HepG2 (cell line): ENCODE measurements around the gene CELF6. TPM values are rescaled to one million over a fixed set of nuclear protein-coding genes. Genes with fewer than 3 reads are reported as not detected.

ENCODE experiments used
- ATAC-seq: fragments of 200-7000 bp; cut with Tn5 transposase; 3 replicates; pipeline ENCODE4 v1.9.1; 2020; ENCODE audit warnings: mild to moderate bottlenecking, moderate library complexity
- BruUV-seq: library from RNA; stranded (reverse); fragments of 400-500 nt; replicated peaks from 2 replicates; lab custom pipeline; 2021; lab: Mats Ljungman, UMichigan
- CTCF ChIA-PET: fragments of 300-600 bp; formaldehyde crosslinking; extraction: SDS; loops from one replicate; lab custom pipeline; 2021; ENCODE audit warnings: low total read pairs, inconsistent platforms, low intra/inter-chr PET ratio; lab: Yijun Ruan, JAX
- POLR2A ChIA-PET: fragments of 350-600 bp; sonication (Branson Sonifier 250); formaldehyde crosslinking; loops from one replicate; lab custom pipeline; 2020; ENCODE audit warnings: antibody characterized with exemption, inconsistent platforms; lab: Yijun Ruan, JAX
- DNase-seq: peaks from one replicate; pipeline ENCODE4 v3.0.0-alpha.2; 2015; ENCODE audit warnings: low spot score
- FAIRE-seq: peaks from 3 replicates; lab custom pipeline; 2011; peaks lifted over from hg19 to GRCh38; lab: Jason Lieb, UNC
- H2AFZ ChIP-seq: one replicate; pipeline ENCODE4 v1.6.1; 2011; ENCODE audit warnings: low read length, inconsistent platforms
- H3K27ac ChIP-seq: fragments of 300-600 bp; 3 replicates; pipeline ENCODE4 v1.8.0; 2011; ENCODE audit warnings: mixed run types, mild to moderate bottlenecking, mixed read lengths, low read length, inconsistent platforms; ENCODE audit not compliant: insufficient read depth; ENCODE audit errors: extremely low read length
- H3K27me3 ChIP-seq, 2 experiments: fragments of 200-600 bp in 1 of 2; 2 replicates in 1 of 2; 3 replicates in 1 of 2; pipeline versions ENCODE4 v1.6.0 to v1.8.0; 2011; ENCODE audit warnings: low read length in 2 of 2, mild to moderate bottlenecking in 2 of 2, moderate library complexity in 2 of 2, inconsistent platforms in 1 of 2; ENCODE audit not compliant: insufficient read depth in 2 of 2, control insufficient read depth in 1 of 2
- H3K36me3 ChIP-seq, 2 experiments: fragments of 200-600 bp in 1 of 2; replicated peaks in 1 of 2; 2 replicates in 1 of 2; 3 replicates in 1 of 2; pipeline versions ENCODE4 v1.5.1 to v1.8.0; 2011; ENCODE audit warnings: low read length in 2 of 2, inconsistent platforms in 1 of 2; ENCODE audit not compliant: insufficient read depth in 2 of 2, control insufficient read depth in 1 of 2
- H3K4me1 ChIP-seq: 2 replicates; pipeline ENCODE4 v1.5.1; 2012; ENCODE audit warnings: low read length, inconsistent platforms; ENCODE audit not compliant: insufficient read depth
- H3K4me2 ChIP-seq: 2 replicates; pipeline ENCODE4 v1.6.0; 2011; ENCODE audit warnings: low read depth, low read length, inconsistent platforms
- H3K4me3 ChIP-seq, 3 experiments: fragments of 200-600 bp in 1 of 3; sonication (generic), shearing (Covaris generic) in 1 of 3; replicated peaks in 1 of 3; 2 replicates each; pipeline ENCODE4 v1.5.1; 2011 to 2016; ENCODE audit warnings: low read length in 3 of 3, inconsistent platforms in 2 of 3, low read depth in 2 of 3, mild to moderate bottlenecking in 2 of 3, control low read depth in 1 of 3, mixed read lengths in 1 of 3; ENCODE audit not compliant: insufficient read depth in 1 of 3
- H3K79me2 ChIP-seq: one replicate; pipeline ENCODE4 v1.6.1; 2011; ENCODE audit warnings: low read length, inconsistent platforms; ENCODE audit not compliant: insufficient read depth
- H3K9ac ChIP-seq: 2 replicates; pipeline ENCODE4 v1.6.0; 2011; ENCODE audit warnings: mild to moderate bottlenecking, low read depth, low read length, inconsistent platforms; ENCODE audit not compliant: insufficient read depth
- H3K9me3 ChIP-seq: 2 replicates; pipeline ENCODE4 v1.5.1; 2012; ENCODE audit warnings: mild to moderate bottlenecking, low read length
- H4K20me1 ChIP-seq: 2 replicates; pipeline ENCODE4 v1.6.0; 2011; ENCODE audit warnings: inconsistent platforms, mild to moderate bottlenecking, low read length, moderate library complexity; ENCODE audit not compliant: insufficient read depth
- ATF6 ChIP-seq: sonication (generic); formaldehyde crosslinking; conservative IDR thresholded peaks from 2 replicates; pipeline ENCODE4 v1.4.0; 2020; ENCODE audit warnings: missing genetic modification reagents
- GTF3A ChIP-seq: sonication (generic); formaldehyde crosslinking; conservative IDR thresholded peaks from 2 replicates; pipeline ENCODE4 v1.4.0; 2020; ENCODE audit warnings: mild to moderate bottlenecking, missing genetic modification reagents
- IRF2 ChIP-seq: IDR thresholded peaks from 2 replicates; pipeline ENCODE4 v1.6.1; 2018; ENCODE audit warnings: missing genetic modification reagents, missing compliant biosample characterization
- MLLT10 ChIP-seq: sonication (generic); formaldehyde crosslinking; IDR thresholded peaks from 2 replicates; pipeline ENCODE4 v1.4.0; 2020; ENCODE audit warnings: missing genetic modification reagents
- NFIC ChIP-seq: IDR thresholded peaks from 2 replicates; pipeline ENCODE4 v1.6.1; 2012; ENCODE audit warnings: mild to moderate bottlenecking, low read length, inconsistent platforms
- PCBP2 ChIP-seq: fragments of 200-400 bp; formaldehyde crosslinking; optimal IDR thresholded peaks from 2 replicates; pipeline ENCODE3; 2018; ENCODE audit warnings: low read length, low read depth; ENCODE audit not compliant: poor library complexity, severe bottlenecking
- RELA ChIP-seq: sonication (generic); formaldehyde crosslinking; IDR thresholded peaks from 2 replicates; pipeline ENCODE4 v1.4.0; 2020; ENCODE audit warnings: missing genetic modification reagents
- TFDP2 ChIP-seq: sonication (generic); formaldehyde crosslinking; IDR thresholded peaks from 2 replicates; pipeline ENCODE4 v1.4.0; 2020; ENCODE audit warnings: missing genetic modification reagents
- YEATS4 ChIP-seq: sonication (generic); formaldehyde crosslinking; IDR thresholded peaks from 2 replicates; pipeline ENCODE4 v1.4.0; 2020; ENCODE audit warnings: missing genetic modification reagents, borderline replicate concordance
- ZFP36L2 ChIP-seq: sonication (generic); formaldehyde crosslinking; IDR thresholded peaks from 2 replicates; pipeline ENCODE4 v1.4.0; 2020; ENCODE audit warnings: missing genetic modification reagents
- ZNF460 ChIP-seq: sonication (generic); formaldehyde crosslinking; IDR thresholded peaks from 2 replicates; pipeline ENCODE4 v1.5.1; 2020; ENCODE audit warnings: missing genetic modification reagents, mild to moderate bottlenecking, borderline replicate concordance
- ZSCAN25 ChIP-seq: sonication (generic); formaldehyde crosslinking; IDR thresholded peaks from 2 replicates; pipeline ENCODE4 v1.8.0; 2022; ENCODE audit warnings: mild to moderate bottlenecking, missing genetic modification reagents
- WGBS: methylation state at CpG from one replicate; pipeline ENCODE4 v1.1.6; 2017; ENCODE audit warnings: low lambda C conversion rate; 5-methylcytosine and 5-hydroxymethylcytosine counted together
- in situ Hi-C: cut with HindIII; loops from 2 replicates; pipeline ENCODE4 v1.10.0; 2017; ENCODE audit warnings: low pct_unique_long_range_greater_than_20kb; ENCODE audit not compliant: extremely low pct_ligation_motif_present
- intact Hi-C: fragments of 100-400 bp; cut with micrococcal nuclease; formaldehyde crosslinking; loops from one replicate; pipeline ENCODE4 v1.10.0; 2022; ENCODE audit not compliant: unreplicated experiment
- polyA plus RNA-seq, 8 experiments: library from polyadenylated mRNA; depleted of rRNA in 3 of 8; stranded (reverse) in 7 of 8; unstranded in 1 of 8; fragments of >200 nt; fragmentation: Illumina TruSeq in 4 of 8; extraction: Trizol in 4 of 8; gene quantifications; 2 replicates each; pipeline versions ENCODE4 v1.2.1 to v1.2.3, GENCODE V29; 2011 to 2016; ENCODE audit warnings: low read depth in 4 of 8, missing spikeins in 1 of 8, mixed read lengths in 1 of 8; ENCODE audit not compliant: insufficient read depth in 1 of 8
- total RNA-seq, 5 experiments: library from RNA; depleted of rRNA; stranded (reverse); fragments of >200 nt; fragmentation: Illumina TruSeq; extraction: Trizol; gene quantifications; 2 replicates each; pipeline ENCODE4 v1.2.3, GENCODE V29; 2016; ENCODE audit warnings: low read depth in 1 of 5
- TF ChIP-seq, protein P1 (sequence below): sonication (generic); formaldehyde crosslinking; IDR thresholded peaks from 2 replicates; pipeline ENCODE4 v1.8.0; 2023; ENCODE audit warnings: mild to moderate bottlenecking, missing genetic modification reagents

The CELF6 gene
- total and polyA plus RNA-seq, 2 of the 13 experiments (the other 11 are each of a cell fraction or from before 2014, with no cell fraction given): 0.49 to 0.94 TPM

GRCh38 chr15:72344602-72345001 lies 24.6 kb upstream of the CELF6 start:
- in situ Hi-C loops: no loop called here
- ATAC-seq (no peak), FAIRE-seq (no peak), DNase-seq (no peak)
- no CpG with 5 or more reads among the region's 1 CpG for WGBS
- Histone ChIP-seq H3K36me3 (peaks cover 34 to 48% of the 10 kb centered on the region in 2 experiments), H3K27ac (no peak overlapping the region), H3K9me3 (no peaks in the 10 kb centered on the region), H3K4me2 (no peak overlapping the region), H3K79me2 (no peaks in the 10 kb centered on the region), H3K4me3 (no peak overlapping the region), H3K27me3 (no peaks in the 10 kb centered on the region), H3K9ac (no peak overlapping the region), H4K20me1 (no peaks in the 10 kb centered on the region), H3K4me1 (peaks cover 9% of the 10 kb centered on the region; the same call in 1 of the 2 replicates), H2AFZ (no peak overlapping the region)
- BruUV-seq: no TSS peak
- ChIA-PET POLR2A (no interaction called here), CTCF (no interaction called here)
- TF ChIP-seq PCBP2 (no peak), ZFP36L2 (CRISPR knock-in tag) (no peak), ZNF460 (no peak), YEATS4 (CRISPR knock-in tag) (no peak), RELA (CRISPR knock-in tag) (no peak), GTF3A (CRISPR knock-in tag) (no peak), MLLT10 (CRISPR knock-in tag) (no peak), NFIC (no peak), ATF6 (no peak), TFDP2 (CRISPR knock-in tag) (no peak), ZSCAN25 (CRISPR knock-in tag) (no peak), IRF2 (CRISPR knock-in tag) (no peak)
- TF ChIP-seq, protein P1, sequence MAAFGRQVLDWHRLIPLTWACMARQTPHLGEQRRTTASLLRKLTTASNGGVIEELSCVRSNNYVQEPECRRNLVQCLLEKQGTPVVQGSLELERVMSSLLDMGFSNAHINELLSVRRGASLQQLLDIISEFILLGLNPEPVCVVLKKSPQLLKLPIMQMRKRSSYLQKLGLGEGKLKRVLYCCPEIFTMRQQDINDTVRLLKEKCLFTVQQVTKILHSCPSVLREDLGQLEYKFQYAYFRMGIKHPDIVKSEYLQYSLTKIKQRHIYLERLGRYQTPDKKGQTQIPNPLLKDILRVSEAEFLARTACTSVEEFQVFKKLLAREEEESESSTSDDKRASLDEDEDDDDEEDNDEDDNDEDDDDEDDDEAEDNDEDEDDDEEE (CRISPR knock-in tag): no peak
- intact Hi-C loops: loop anchor here (10.0 kb wide), 1 partner anchor 190 kb away; no protein-coding TSS in a partner anchor
